H1 (cell line): Measurements from ENCODE around the gene FLRT1.

Source experiments
- ASH2L ChIP-seq: fragments of 200-600, 300-600 bp; sonication (generic); IDR thresholded peaks from one replicate; pipeline ENCODE4 v1.7.1; 2017; ENCODE audit warnings: low read length
- CEBPB ChIP-seq: IDR thresholded peaks from 2 replicates; pipeline ENCODE4 v1.6.1; 2012; ENCODE audit warnings: low read depth, low read length
- GABPA ChIP-seq: IDR thresholded peaks from 2 replicates; pipeline ENCODE4 v1.6.1; 2011; ENCODE audit warnings: mild to moderate bottlenecking, low read length, moderate library complexity, borderline replicate concordance; ENCODE audit not compliant: insufficient read depth
- RFX5 ChIP-seq: IDR thresholded peaks from 2 replicates; pipeline ENCODE4 v1.6.1; 2011; ENCODE audit warnings: low read depth, low read length, improper control_type of control experiment, borderline replicate concordance
- SP1 ChIP-seq: IDR thresholded peaks from 2 replicates; pipeline ENCODE4 v1.6.1; 2011; ENCODE audit warnings: low read depth, low read length
- TF ChIP-seq, protein P1 (sequence below), 3 experiments: IDR thresholded peaks; 1 replicate in 2 of 3; 2 replicates in 1 of 3; pipeline versions ENCODE4 v1.5.1 to v1.6.1; 2011; ENCODE audit warnings: low read length in 3 of 3, mild to moderate bottlenecking in 3 of 3, inconsistent platforms in 2 of 3, low read depth in 1 of 3, moderate library complexity in 1 of 3; ENCODE audit not compliant: insufficient read depth in 1 of 3; ENCODE audit errors: control extremely low read depth in 1 of 3
- TF ChIP-seq, protein P2 (sequence below): IDR thresholded peaks from 2 replicates; pipeline ENCODE4 v1.6.1; 2011; ENCODE audit warnings: low read length, improper control_type of control experiment

DNA sequence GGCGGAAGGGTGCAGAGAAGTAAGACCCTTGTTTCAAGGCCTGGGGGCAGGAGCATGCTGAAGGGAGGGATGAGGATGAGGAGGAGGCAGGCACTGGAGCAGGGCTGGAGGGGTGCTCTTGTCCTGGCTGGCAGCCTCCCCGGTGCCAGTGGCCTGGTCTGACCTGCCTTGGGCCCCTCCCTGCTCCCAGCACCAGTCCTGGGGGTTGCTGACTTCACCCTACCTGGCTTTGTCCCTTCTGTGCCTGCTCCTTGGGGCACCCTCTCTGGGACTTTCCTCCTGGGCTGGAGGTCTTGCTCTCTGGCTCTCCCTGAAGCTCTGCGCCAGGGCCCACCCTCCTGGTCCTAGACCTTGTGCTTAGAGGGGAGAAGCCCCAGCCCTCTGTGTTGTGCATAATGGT lies 4.7 kb upstream of the FLRT1 start:
- TF ChIP-seq RFX5 (no peak), ASH2L (no peak), CEBPB (no peak), SP1 (no peak), GABPA (no peak)
- TF ChIP-seq, protein P1, sequence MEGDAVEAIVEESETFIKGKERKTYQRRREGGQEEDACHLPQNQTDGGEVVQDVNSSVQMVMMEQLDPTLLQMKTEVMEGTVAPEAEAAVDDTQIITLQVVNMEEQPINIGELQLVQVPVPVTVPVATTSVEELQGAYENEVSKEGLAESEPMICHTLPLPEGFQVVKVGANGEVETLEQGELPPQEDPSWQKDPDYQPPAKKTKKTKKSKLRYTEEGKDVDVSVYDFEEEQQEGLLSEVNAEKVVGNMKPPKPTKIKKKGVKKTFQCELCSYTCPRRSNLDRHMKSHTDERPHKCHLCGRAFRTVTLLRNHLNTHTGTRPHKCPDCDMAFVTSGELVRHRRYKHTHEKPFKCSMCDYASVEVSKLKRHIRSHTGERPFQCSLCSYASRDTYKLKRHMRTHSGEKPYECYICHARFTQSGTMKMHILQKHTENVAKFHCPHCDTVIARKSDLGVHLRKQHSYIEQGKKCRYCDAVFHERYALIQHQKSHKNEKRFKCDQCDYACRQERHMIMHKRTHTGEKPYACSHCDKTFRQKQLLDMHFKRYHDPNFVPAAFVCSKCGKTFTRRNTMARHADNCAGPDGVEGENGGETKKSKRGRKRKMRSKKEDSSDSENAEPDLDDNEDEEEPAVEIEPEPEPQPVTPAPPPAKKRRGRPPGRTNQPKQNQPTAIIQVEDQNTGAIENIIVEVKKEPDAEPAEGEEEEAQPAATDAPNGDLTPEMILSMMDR (IDR thresholded peaks at IDR 0.05; ENCODE audit: control extremely low read depth in 1 of 3, insufficient read depth in 1 of 3, low read depth in 1 of 3, low read length in 3 of 3) = no peak
- TF ChIP-seq, protein P2, sequence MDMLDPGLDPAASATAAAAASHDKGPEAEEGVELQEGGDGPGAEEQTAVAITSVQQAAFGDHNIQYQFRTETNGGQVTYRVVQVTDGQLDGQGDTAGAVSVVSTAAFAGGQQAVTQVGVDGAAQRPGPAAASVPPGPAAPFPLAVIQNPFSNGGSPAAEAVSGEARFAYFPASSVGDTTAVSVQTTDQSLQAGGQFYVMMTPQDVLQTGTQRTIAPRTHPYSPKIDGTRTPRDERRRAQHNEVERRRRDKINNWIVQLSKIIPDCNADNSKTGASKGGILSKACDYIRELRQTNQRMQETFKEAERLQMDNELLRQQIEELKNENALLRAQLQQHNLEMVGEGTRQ = no peak
